Thoracic aorta (tissue), 2 donors: ENCODE results near the gene CCDC38. TPM values are rescaled to one million over a fixed set of nuclear protein-coding genes. Genes with fewer than 3 reads are reported as not detected.

Source experiments
- ATAC-seq: fragments of 150-250 bp; one replicate; pipeline ENCODE4 v1.8.0; 2017; ENCODE audit warnings: low read depth; ENCODE audit not compliant: insufficient number of reproducible peaks, low FRiP score
- DNase-seq: peaks from one replicate; pipeline ENCODE4 v3.0.0-alpha.2; 2020; ENCODE audit warnings: low spot score
- H3K27ac ChIP-seq, 2 donors: fragments of 200-600 bp; sonication (generic); 1 replicate in 1 of 2; 2 replicates in 1 of 2; pipeline ENCODE4 v1.5.1; 2016; ENCODE audit warnings: mild to moderate bottlenecking in 2 of 2, moderate library complexity in 2 of 2
- H3K27me3 ChIP-seq: fragments of 200-600 bp; sonication (generic); replicated peaks from 2 replicates; pipeline ENCODE4 v1.6.0; 2016; ENCODE audit warnings: mild to moderate bottlenecking; ENCODE audit not compliant: insufficient read depth
- H3K36me3 ChIP-seq: fragments of 200-600 bp; sonication (generic); one replicate; pipeline ENCODE4 v1.5.1; 2016
- H3K4me1 ChIP-seq, 2 donors: fragments of 200-600 bp; sonication (generic); 1 replicate in 1 of 2; 2 replicates in 1 of 2; pipeline versions ENCODE4 v1.5.1 to v1.6.0; 2016; ENCODE audit warnings: low read depth in 2 of 2, mild to moderate bottlenecking in 1 of 2; ENCODE audit not compliant: control insufficient read depth in 1 of 2
- H3K4me3 ChIP-seq: fragments of 200-600 bp; sonication (generic); 2 replicates; pipeline ENCODE4 v1.5.1; 2016; ENCODE audit warnings: mild to moderate bottlenecking
- H3K9me3 ChIP-seq: fragments of 200-600 bp; sonication (generic); 2 replicates; pipeline ENCODE4 v1.5.1; 2016
- total RNA-seq, 2 donors: library from RNA; depleted of rRNA; stranded (reverse); fragments of >200 nt; gene quantifications; one replicate each; pipeline versions ENCODE4 v1.1.0 to v1.2.3, GENCODE V29; 2016
- TF ChIP-seq, protein P1 (sequence below): fragments of 200-600 bp; sonication (generic); IDR thresholded peaks from one replicate; pipeline ENCODE4 v1.5.1; 2019; ENCODE audit warnings: antibody characterized with exemption

The CCDC38 gene
- total RNA-seq, 2 donors from 2014 or later: not detected

DNA sequence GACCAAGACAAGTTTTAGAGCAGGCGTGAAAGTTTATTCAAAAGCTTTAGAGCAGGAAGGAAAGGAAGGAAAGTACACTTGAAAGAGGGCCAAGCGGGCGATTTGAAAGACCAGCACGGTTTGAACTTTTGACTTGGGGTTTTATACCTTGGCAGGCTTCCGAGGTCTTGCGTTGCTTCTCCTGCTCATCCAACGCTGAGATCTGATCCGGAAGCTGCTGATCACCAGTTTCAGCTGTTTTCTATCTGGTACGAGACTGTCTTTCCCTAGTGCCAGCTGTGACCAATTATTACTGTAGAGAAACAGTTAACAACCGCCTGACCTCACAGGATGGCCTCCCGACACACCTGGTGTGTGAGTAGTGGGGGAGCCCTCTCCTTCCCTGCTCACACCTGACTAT lies 104.3 kb downstream of the CCDC38 start:
- Histone ChIP-seq H3K27ac (no peak overlapping the region), H3K27me3 (no peaks in the 10 kb centered on the region), H3K36me3 (no peaks in the 10 kb centered on the region), H3K9me3 (no peaks in the 10 kb centered on the region), H3K4me1 (no peaks in the 10 kb centered on the region), H3K4me3 (no peak overlapping the region)
- TF ChIP-seq, protein P1, sequence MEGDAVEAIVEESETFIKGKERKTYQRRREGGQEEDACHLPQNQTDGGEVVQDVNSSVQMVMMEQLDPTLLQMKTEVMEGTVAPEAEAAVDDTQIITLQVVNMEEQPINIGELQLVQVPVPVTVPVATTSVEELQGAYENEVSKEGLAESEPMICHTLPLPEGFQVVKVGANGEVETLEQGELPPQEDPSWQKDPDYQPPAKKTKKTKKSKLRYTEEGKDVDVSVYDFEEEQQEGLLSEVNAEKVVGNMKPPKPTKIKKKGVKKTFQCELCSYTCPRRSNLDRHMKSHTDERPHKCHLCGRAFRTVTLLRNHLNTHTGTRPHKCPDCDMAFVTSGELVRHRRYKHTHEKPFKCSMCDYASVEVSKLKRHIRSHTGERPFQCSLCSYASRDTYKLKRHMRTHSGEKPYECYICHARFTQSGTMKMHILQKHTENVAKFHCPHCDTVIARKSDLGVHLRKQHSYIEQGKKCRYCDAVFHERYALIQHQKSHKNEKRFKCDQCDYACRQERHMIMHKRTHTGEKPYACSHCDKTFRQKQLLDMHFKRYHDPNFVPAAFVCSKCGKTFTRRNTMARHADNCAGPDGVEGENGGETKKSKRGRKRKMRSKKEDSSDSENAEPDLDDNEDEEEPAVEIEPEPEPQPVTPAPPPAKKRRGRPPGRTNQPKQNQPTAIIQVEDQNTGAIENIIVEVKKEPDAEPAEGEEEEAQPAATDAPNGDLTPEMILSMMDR: no peak
- DNase-seq (no peak), ATAC-seq (no peak)

- no peak for DNase-seq
- Histone ChIP-seq H3K9me3 (no peaks in the 10 kb centered on the region), H3K4me3 (no peak overlapping the region), H3K27me3 (no peaks in the 10 kb centered on the region), H3K27ac (no peak overlapping the region), H3K4me1 (no peaks in the 10 kb centered on the region), H3K36me3 (no peaks in the 10 kb centered on the region)
- TF ChIP-seq, protein P1: no peak
- ATAC-seq: no peak
Observed at GRCh38 chr12:95837240-95838038, 105.0 kb downstream of the CCDC38 start.

- Histone ChIP-seq H3K27me3 (no peaks in the 10 kb centered on the region), H3K36me3 (no peaks in the 10 kb centered on the region), H3K4me1 (no peaks in the 10 kb centered on the region), H3K9me3 (no peaks in the 10 kb centered on the region), H3K27ac (no peak overlapping the region), H3K4me3 (no peak overlapping the region)
- ATAC-seq (no peak), DNase-seq (no peak)
- TF ChIP-seq, protein P1: no peak
Observed at GRCh38 chr12:95836630-95837239, 105.7 kb downstream of the CCDC38 start.

GRCh38 chr12:95836185-95836609 lies 106.2 kb downstream of the CCDC38 start:
- Histone ChIP-seq H3K27me3 (no peaks in the 10 kb centered on the region), H3K4me1 (no peaks in the 10 kb centered on the region), H3K27ac (no peak overlapping the region), H3K4me3 (no peak overlapping the region), H3K9me3 (no peaks in the 10 kb centered on the region), H3K36me3 (no peaks in the 10 kb centered on the region)
- TF ChIP-seq, protein P1: no peak
- ATAC-seq (no peak), DNase-seq (no peak)

DNA sequence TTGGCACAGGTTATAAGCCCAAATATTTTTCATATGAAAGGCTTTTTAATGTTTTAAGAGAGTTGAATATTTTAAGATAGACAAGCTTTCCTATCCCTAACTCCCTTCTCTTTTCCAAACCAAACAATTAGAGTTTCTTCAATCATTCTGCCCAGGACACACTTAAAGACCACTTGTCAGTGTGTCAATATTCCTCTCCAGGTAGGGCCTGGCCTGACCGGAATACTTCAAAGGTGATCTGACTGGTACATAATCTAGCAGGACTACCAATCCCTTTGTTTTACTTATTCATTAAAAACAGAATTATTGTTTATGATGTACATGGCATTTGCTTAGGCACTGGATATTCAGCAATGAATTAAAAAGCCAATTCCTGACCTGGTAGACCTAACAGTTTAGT lies 107.8 kb downstream of the CCDC38 start:
- ATAC-seq: no peak
- TF ChIP-seq, protein P1: no peak
- Histone ChIP-seq H3K27me3 (no peaks in the 10 kb centered on the region), H3K4me1 (peaks cover 0 to 1% of the 10 kb centered on the region in 2 donors), H3K36me3 (no peaks in the 10 kb centered on the region), H3K9me3 (no peaks in the 10 kb centered on the region), H3K4me3 (no peak overlapping the region), H3K27ac (no peak overlapping the region)
- no peak for DNase-seq
